DMS79 (cell line): ENCODE data around the gene ARHGAP44.
"Not testable (repeated sequence)": the region's sequence is repeated elsewhere in the genome, so short reads cannot be mapped to it uniquely, and the experiment has no call there.

ENCODE experiments used
- DNase-seq: peaks from one replicate; lab custom pipeline; 2025; lab: John Stamatoyannopoulos, UW

The ARHGAP44 gene

GRCh38 chr17:12815642-12816141 lies 26.4 kb downstream of the ARHGAP44 start:
- no peak for DNase-seq

DNA sequence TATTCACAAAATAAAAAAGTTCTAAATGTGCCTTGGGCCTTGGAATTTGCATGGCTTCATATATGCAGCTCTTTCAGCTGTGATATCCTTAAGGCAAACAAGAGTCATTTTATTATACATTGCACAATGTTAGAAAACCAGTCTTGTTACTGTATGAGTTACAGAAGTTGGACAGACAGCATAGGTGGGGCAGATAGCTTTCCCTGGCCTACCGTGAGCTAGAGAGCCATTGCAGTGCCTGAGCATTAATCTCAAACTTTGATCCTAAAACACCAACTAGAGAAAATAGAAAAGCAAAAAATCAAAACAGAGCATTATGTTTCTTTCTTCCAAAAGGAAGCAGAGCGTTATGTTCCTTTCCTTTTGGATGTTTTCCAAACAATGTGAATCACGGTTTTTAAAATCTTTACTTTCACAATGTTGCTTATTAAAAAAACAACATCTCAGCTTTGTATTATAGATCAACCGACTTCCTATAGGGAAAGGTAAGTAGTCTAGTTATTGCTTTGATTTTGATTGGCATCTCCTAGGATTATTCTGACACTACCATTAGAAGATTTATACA lies 32.2 kb downstream of the ARHGAP44 start:
- no peak for DNase-seq

DNA sequence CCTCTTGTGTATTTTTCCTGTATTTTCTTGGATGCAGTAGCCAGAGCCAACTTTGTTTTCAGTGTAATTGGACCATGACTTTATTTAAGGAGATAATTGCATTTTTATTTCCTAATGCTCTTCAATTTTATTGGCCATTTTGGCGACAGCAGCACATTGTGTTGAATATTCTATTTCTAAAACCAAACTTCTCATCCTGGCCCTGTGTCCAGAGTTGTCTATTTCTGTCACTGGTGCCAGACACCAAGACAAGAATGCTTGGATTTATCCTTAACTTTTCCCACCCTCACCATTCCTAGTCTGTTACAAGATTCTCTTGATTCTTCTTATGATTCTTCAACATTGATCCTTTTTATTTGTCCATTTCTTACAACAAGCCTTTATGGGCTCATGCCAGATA lies 37.1 kb downstream of the ARHGAP44 start:
- DNase-seq = peak; percentile 0

DNA sequence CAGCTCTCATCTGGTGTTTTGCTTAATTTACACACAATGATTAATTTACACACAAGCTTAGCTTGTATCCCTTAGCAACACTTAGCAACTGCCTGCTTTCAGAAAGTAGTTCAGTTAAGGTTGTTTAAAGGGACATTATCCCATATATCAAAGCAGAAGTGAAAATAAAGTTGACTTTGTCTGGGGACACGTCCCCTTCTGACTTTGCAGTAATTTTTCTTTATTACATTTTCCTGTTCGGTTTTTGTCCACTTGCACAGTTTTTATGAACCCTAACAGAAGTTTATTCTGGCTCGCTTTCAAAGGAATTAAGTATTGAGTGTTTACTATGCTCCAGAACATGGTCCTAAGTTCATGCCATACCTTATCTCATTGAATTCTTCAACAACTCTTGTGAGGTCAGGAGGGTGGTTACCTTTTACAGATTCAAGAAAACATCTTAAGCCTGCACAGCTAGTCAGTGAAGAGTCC lies 41.5 kb downstream of the ARHGAP44 start:
- DNase-seq = no peak

DNA sequence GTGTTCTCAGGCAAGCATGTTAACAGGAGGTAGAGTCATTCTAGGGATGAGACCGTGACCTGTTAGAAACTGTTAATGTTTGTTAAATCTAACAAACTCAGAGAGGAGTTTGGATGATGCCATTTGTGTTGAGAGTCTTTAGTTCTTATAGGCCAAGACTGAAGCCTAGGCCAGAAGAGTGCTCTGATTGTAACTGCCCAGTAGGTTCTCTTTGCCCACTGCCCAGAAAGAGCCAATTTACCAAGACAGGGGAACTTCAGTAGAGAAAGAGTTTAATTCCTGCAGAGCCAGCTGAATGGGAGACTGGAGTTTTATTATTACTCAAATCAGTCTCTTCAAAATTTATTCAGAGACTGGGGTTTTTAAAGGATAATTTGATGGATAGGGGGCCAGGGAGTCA lies 42.5 kb downstream of the ARHGAP44 start:
- no peak for DNase-seq

DNA sequence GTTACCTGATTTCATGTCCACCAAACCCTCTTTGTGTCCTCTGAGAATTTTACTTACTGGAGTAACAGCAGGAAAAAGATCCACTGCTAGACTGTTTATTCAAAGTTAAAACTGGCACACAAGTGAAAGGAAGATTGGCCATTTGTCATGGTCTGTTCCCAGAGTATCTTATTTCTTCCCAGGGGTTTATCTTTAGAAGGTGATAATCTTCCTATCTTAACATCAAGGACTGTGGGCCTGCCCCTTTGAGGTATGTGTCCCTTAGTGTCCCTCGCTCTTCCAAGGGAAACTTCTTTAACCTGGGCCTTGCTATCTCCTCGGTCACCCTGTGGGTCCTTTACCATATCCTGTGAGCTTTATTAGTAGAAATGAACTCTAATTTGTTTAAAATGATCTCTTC lies 49.7 kb downstream of the ARHGAP44 start:
- DNase-seq = no peak

DNA sequence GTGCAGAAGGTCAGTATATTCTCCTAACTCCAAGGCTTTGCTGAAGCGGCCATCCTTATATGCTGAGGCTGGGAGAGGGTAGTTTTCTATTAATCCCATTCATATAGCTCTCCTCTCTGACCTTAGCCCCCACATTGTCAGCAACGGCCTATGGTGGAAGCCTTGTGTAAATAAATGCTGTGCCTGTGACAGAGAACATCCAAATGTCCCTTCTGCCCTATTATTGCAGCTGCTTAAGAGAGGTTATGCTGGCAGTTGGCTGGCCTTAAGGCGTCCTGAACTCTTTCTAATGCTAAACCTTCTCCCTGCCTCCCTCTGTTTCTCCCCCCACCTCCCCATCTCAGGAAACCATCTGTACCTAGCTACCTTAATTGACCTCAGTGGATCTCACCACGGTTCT lies 53.6 kb downstream of the ARHGAP44 start:
- no peak for DNase-seq

DNA sequence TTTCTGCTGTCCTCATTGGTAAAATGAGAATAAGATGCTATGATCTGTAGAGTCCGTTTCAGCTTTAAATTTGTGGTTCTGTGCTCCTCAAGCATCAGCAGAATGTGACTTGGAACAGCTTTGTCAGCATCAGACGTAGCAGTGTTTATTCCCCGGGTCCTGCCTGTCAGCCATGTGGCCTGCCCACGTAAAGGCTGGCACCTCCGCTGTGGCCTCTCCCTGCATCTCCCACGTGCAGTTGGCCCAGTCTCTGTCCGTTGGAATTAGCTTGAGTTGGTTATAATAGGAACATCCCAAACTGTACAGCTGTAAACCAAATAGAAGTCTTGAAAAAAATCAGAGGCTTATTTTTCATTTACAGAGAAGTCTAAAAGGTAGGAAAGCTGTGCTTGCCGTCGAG lies 61.7 kb downstream of the ARHGAP44 start:
- DNase-seq = no peak

GRCh38 chr17:12851901-12852435 lies 62.7 kb downstream of the ARHGAP44 start:
- DNase-seq = no peak

DNA sequence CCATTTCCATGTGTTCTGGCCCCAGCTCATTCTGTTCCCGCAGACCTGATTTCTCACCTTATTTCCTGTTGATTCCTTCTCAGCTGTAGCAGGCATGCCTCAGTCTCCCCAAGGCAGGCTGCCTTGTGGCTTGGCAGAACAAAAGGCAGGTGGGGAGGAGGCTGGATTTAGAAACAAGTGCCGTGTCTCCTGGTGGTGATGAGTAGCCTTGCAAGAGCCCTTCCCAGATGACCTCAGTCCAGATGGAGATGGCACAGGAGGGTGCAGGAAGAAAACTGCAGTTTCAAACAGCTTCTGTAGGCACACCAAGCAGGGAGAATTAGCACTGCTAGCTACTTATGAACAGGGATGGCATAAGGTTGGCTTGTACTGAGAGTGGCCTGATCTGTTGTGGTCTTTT lies 64.6 kb downstream of the ARHGAP44 start:
- no peak for DNase-seq

- DNase-seq = no peak
Observed at GRCh38 chr17:12856416-12856815, 67.1 kb downstream of the ARHGAP44 start.

DNA sequence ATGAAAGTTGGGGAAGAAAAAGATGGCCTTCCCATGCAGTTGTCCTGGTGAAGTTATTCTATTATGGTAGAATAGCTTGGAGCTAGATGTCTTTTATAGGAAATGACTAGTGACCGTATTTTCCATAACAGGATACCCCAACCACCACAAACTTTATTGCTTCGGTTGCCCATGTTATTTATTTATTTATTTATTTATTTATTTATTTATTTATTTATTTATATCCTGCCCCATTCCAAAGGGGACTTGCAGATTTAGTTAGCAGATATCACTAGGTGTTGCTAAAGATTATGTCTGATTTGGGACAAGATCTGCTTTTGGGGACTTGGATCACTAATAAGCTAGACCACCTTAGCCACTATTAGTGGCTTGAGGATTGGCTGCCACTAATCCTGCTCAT lies 68.3 kb downstream of the ARHGAP44 start:
- DNase-seq = no peak

DNA sequence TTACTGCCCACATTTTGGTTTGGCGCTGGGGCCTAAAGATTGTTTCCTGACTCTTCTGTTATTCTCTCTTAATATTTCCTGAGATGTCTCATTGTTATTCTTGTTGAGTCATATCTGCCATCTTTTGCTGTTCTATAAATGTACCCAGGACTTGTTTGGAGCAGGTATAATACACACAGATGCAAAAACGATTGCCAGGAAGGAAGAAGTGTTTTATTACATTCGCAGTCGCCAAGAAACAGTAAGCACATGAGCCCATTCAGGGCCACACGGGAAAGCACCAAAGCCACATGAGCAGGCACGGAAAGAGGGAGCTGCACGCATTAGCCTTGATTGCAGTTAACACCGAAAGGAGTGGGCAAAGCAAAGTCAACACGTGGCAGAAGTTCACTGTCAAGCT lies 70.2 kb downstream of the ARHGAP44 start:
- no peak for DNase-seq

DNA sequence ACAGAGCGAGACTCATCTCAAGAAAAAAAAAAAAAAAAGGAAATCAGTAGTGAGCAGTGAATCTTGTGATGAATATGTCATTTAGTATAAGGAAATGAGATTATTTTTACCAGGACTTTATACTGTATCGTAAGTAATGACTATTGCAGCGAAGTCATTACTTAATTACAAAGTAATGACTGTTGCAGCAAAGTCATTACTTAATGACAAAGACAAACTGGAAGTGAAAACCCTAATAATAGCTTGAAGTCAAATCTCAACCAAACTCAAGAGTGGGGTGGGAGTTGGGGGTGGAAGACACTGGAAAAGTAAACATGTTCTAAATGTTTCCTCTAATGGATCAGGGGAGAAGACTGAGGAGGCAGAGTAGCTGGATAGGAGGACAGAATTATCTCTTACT lies 76.5 kb downstream of the ARHGAP44 start:
- DNase-seq = no peak

DNA sequence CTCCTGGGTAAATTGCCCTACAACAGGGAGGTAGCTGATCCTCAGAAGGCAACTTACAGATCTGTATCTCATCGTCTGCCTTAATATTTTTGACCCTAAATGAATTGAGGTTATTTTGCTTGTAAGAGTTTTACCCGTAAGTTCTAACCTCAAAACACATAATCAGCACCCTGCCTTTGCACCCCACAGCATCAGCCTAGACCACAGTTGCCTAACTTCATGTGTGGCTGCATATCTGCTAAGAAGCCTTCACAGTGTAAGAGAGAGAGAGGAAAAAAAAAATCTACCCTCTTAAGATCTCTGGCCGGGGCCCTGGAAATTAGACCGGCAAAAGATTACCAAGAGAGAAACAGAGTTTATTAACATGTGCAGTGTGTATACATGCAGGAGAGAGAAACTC lies 76.9 kb downstream of the ARHGAP44 start:
- no peak for DNase-seq

DNA sequence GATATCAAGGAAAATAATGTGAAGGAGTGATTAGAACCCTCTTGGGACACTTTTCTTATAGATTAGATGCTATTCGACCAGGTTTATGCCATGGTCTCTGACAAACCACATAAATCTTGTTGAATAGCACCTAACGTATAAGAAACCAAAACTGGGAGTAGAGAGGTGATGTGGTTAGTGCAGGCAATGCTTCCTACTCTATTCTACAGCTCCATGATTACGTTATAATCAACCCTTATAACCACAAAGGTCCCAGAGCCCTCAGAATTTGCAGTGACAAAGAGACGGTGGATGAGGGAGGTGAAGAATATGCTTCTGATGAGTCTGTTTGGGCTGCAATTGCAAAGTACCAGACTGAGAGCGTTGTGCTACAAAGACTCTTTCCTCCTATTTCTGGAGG lies 78.4 kb downstream of the ARHGAP44 start:
- no peak for DNase-seq

DNA sequence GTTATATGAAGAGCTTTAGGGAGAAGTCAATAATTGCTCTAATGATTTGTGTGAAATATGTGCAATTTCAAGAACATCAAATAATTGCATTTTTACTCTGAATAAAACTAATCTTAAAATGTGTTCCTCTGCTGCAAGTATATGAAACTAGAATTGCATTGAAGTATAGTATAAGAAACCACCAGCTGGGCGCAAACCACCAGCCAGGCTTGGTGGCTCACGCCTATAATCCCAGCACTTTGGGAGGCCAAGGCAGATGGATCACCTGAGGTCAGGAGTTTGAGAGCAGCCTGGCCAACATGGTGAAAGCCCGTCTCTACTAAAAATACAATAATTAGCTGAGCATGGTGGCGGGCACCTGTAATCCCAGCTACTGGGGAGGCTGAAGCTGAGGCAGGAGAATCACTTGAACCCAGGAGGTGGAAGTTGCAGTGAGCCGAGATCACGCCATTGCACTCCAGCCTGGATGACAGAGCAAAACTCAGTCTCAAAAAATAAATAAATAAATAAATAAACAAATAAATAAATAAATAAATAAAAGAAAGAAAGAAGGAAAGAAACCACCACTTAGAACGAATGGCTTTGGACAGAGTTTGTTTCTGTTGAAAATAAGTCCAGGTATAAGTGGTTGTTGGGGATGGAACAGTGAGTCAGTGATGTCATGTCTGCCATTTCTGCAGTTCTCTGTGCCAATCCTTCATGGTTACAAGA lies 84.3 kb downstream of the ARHGAP44 start:
- not testable (repeated sequence) for DNase-seq

DNA sequence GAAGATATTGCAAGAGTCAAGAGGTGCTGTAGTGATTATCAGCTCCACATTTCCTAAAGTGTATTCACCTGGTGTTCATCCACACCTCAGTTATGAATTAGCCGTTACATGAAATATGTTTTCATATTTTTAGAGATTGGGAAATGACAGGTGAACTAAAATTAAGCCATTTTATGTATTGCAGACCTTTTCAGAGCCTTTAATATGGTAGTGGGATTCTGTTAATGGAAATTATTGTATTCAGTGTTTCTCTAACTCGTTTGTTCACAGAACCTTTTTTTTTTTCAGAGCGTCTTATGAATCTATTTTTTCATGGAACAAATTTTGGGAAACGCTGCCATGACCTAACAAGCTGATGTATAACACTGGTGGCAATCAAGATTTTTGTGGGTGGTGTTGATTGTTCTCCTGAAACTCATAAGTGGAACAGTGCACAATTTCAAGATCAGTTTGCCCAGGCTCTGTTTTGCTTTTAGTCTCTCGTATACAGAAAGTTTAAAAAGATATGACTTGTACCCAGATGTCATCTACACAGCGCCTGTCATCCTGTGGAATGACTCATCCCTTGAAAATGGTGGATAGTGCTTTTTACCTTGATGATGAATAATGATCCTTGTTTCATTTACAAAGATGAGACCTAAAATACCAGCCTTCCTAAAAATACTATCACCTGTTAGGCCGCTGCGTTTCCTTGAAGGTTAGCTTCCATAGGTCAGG lies 88.8 kb downstream of the ARHGAP44 start:
- no peak for DNase-seq

DNA sequence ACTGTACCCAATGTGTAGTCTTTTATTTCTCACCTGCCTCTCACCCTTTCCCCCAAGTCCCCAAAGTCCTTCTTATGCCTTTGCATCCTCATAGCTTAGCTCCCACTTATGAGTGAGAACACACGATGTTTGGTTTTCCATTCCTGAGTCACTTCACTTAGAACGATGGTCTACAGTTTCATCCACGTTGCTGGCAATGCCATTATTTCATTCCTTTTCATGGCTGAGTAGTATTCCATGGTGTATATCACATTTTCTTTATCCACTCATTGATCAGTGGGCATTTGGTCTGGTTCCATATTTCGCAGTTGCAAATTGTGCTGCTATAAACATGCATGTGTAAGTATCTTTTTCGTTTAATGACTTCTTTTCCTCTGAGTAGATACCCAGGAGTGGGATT lies 89.8 kb downstream of the ARHGAP44 start:
- not testable (repeated sequence) for DNase-seq

GRCh38 chr17:12883472-12883871 lies 94.2 kb downstream of the ARHGAP44 start:
- no peak for DNase-seq

DNA sequence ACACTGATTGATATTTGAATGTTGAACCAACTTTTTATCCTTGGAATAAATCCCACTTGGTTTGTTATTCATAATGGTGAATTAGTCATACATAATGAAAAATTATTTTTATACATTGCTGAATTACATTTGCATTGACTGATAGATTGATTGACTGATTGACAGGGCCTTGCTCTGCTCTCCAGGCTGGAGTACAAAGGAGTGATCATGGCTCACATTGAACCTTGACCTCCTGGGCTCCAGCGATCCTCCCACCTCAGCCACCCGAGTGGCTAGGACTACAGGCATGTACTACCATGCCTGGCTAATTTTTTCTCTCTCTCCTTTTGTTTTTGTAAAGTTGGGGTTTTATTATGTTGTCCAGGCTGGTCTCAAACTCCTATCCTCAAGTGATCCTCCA lies 97.8 kb downstream of the ARHGAP44 start:
- DNase-seq = no peak

DNA sequence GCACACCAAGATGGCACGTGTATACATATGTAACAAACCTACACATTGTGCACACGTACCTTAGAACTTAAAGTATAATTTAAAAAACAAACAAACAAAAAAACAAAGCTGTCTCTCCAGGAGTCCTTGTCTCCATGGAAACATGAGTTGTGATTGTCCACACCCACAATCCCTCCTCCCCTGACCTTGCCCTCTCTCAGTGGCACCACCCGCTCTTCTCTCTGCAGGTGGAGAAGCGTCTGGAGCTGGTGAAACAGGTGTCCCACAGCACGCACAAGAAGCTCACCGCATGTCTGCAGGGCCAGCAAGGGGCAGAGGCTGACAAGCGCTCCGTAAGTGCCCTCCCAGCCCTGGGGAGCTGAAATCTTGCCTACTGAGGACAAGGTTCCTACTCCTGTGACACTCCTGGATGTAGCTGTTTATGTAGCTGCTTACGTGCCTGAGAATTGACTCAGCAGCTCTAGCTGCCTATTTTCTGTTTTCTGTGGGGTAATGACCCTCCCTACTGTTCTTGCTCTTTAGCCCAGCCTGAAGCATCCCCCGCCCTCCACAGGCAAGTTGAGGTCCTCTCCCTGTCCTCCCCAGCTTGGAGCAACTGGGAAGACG lies 107.0 kb downstream of the ARHGAP44 start:
- DNase-seq = peak; percentile 25
